ENCODE data around the gene TSPAN5.

DNA sequence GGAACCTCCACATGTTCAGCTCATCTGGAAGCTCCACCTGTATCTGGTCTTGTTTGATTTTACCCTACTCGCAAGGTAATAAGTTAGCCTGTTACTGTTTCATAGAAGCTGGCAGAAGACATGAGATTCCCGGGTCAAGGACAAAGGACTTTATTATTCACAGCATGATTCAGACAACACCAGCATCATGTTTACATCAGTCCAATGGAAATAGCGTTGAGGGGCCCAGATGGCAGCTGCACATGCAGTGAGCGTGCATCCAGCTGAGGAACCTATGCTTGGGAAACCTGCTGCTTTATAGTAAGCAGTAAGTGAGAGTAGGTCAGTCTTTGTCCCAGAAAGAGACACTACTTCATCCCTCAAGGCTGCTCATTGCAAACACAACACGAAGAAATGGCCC is 19.8 kb downstream of the TSPAN5 start:
- TF ChIP-seq RAD21 (IDR thresholded peaks at IDR 0.05; ENCODE audit: low read length) (no peak), POLR2A (IDR thresholded peaks at IDR 0.05; ENCODE audit: low read depth, low read length) (no peak), RFX5 (IDR thresholded peaks at IDR 0.05; ENCODE audit: low read depth, low read length) (no peak), MXI1 (IDR thresholded peaks at IDR 0.05; ENCODE audit: borderline replicate concordance, low read depth, low read length) (no peak)
- TF ChIP-seq, protein P1, sequence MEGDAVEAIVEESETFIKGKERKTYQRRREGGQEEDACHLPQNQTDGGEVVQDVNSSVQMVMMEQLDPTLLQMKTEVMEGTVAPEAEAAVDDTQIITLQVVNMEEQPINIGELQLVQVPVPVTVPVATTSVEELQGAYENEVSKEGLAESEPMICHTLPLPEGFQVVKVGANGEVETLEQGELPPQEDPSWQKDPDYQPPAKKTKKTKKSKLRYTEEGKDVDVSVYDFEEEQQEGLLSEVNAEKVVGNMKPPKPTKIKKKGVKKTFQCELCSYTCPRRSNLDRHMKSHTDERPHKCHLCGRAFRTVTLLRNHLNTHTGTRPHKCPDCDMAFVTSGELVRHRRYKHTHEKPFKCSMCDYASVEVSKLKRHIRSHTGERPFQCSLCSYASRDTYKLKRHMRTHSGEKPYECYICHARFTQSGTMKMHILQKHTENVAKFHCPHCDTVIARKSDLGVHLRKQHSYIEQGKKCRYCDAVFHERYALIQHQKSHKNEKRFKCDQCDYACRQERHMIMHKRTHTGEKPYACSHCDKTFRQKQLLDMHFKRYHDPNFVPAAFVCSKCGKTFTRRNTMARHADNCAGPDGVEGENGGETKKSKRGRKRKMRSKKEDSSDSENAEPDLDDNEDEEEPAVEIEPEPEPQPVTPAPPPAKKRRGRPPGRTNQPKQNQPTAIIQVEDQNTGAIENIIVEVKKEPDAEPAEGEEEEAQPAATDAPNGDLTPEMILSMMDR (conservative IDR thresholded peaks at IDR 0.05; ENCODE audit: low read depth, low read length): no peak
- TF ChIP-seq, protein P2, sequence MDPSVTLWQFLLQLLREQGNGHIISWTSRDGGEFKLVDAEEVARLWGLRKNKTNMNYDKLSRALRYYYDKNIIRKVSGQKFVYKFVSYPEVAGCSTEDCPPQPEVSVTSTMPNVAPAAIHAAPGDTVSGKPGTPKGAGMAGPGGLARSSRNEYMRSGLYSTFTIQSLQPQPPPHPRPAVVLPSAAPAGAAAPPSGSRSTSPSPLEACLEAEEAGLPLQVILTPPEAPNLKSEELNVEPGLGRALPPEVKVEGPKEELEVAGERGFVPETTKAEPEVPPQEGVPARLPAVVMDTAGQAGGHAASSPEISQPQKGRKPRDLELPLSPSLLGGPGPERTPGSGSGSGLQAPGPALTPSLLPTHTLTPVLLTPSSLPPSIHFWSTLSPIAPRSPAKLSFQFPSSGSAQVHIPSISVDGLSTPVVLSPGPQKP (IDR thresholded peaks at IDR 0.05; ENCODE audit: borderline replicate concordance, low read depth, low read length): no peak

Data from IMR-90 (cell line).